HG02763 (cell line): ENCODE data around the gene LENG9.
"Not testable (repeated sequence)": the region's sequence is repeated elsewhere in the genome, so short reads cannot be mapped to it uniquely, and the experiment has no call there.

Experiments
- ATAC-seq: cut with Tn5 transposase; IDR thresholded peaks from one replicate; pipeline ENCODE4 v1.9.1; 2021; ENCODE audit warnings: mild to moderate bottlenecking, moderate library complexity; ENCODE audit not compliant: unreplicated experiment

The LENG9 gene

GRCh38 chr19:54460230-54461005 is 3.2 kb downstream of the LENG9 start:
- no peak for ATAC-seq

- no peak for ATAC-seq
Measured at GRCh38 chr19:54459282-54460229, 4.0 kb downstream of the LENG9 start.

DNA sequence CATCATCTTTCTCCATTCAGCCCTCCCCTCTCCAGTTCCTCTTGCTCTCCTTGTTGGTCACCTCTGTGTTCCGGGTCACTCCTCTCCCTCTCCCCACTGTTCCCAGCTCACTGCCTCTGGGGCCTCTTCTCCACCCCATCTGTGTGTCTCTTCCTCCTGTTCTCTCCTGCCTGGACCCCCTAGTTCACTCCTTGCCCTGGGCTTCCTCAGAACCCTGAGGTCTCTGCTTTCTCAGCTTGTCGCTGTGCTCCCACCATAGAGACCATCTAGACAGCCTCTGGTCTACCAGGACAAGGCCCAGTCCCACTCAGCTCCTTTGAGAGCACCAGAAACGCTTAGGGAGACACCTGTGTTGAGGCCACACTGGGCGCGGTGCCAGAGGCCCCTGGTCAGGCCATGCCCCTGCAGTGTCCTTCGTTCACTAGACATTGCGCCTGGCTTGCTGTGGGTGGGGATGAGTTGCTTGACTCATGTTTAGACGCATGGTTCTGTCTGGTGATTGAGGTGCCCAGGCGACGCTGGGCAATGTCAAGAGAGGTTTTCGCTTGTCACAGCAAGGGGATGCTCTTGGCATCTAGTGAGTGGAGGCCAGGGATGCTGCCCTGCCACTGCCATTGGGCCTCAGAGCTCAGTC is 4.8 kb downstream of the LENG9 start:
- ATAC-seq = no peak

DNA sequence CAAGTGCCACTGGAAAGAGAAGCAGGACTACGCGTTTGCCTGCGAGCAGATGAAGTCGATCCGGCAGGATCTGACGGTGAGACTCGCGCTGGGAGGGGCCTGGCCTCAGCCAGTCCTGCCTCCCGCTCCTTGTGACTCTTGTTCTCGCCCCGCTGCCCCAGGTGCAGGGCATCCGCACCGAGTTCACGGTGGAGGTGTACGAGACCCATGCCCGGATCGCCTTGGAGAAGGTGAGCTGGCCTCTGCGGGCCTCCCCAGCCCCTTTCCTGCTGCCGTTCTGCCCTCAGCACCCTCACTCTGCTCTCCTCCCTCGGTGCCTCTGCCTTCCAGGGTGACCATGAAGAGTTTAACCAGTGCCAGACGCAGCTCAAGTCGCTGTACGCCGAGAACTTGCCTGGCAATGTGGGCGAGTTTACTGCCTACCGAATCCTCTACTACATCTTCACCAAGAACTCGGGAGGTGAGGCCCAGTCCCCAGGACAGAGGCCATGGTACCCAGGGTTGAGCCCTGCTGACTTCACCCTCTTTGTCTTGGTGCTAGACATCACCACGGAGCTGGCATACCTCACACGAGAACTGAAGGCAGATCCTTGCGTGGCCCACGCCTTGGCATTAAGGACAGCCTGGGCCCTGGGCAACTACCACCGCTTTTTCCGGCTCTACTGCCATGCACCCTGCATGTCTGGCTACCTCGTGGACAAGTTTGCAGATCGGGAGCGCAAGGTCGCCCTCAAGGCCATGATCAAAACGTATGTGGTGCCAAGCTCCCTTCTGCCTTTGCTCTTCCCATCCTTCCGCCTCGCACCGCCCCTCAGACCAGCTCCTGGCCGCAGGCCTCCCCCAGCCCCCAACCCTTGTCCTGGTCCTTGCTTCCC is 5.6 kb downstream of the LENG9 start:
- no peak for ATAC-seq

- no peak for ATAC-seq
Measured at GRCh38 chr19:54456423-54457373, 6.9 kb downstream of the LENG9 start.

DNA sequence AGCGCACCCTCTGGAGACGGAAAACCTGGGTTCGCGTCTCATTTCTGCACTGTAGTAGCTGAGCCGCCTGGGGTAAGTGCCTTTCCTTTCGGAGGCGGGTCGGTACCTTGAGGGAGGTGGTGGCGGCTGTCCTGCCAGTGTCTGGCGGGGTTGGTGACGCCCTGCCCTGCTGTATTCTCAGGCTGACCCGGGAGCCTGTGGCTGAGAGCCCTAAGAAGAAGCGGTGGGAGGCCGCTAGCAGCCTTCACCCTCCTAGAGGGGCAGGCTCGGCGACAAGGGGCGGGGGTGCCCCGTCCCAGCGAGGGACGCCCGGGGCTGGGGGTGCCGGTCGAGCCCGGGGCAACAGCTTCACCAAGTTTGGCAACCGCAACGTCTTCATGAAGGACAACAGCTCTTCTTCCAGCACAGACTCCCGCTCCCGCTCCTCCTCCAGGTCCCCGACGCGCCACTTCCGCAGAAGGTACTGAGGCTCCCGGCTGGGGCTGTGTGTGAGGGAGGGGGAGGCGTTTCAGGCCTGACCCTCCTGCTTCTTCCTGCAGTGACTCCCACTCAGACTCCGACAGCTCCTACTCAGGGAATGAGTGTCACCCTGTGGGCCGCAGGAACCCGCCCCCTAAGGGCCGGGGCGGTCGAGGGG is 7.7 kb downstream of the LENG9 start:
- no peak for ATAC-seq

DNA sequence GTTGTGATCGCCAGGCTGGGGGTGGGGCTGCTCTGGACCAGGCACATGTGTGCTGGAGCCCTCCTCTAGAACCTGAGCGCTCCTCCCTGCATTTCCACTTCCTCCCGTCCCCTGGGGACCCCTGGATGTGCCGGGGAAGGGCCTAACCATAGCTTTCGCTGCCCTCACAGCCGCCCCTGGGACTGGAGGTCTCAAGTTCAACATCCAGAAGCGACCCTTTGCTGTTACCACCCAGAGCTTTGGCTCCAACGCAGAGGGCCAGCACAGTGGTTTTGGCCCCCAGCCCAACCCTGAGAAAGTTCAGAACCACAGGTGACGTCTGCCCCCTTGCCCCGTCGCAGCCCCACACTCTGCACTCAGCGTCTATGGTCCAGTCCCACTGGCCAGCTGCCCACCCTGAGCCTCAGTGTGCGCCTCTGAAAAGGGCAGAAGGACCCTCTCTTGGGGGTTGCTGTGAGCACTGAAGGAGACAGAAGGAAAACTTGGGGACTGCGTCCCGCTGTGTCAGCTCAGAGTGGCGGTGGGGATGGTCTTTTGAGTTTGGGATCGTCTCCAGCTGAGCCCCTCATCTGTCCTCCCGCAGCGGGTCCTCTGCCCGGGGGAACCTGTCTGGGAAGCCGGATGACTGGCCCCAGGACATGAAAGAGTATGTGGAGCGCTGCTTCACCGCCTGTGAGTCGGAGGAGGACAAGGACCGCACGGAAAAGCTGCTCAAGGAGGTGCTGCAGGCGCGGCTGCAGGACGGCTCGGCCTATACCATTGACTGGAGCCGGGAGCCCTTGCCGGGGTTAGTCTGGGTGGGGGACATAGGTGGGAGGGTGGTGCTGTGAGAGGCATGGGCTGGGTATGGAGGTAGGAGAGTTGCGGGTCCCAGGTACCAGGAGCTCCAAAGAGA is 8.6 kb downstream of the LENG9 start:
- ATAC-seq = no peak

GRCh38 chr19:54453921-54454780 is 9.4 kb downstream of the LENG9 start:
- ATAC-seq = no peak

DNA sequence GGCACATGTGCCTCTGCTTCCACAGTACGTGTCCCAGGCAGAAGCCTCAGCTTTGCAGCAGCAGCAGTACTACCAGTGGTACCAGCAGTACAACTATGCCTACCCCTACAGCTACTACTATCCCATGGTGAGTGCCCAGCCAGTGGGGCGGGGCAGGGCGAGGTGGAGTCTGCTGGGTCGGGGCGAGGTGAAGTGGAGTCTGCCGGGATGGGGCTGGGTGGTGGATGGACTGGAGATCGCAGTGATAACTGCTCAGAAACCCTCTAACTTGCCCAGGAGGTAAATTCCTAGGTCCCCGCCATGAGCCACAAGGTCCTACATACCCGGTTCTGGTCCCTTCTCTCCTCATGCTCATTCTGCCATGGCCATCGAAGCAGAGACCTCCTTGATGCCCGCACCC is 11.0 kb downstream of the LENG9 start:
- no peak for ATAC-seq

- ATAC-seq = no peak
Measured at GRCh38 chr19:54451997-54452396, 11.6 kb downstream of the LENG9 start.

DNA sequence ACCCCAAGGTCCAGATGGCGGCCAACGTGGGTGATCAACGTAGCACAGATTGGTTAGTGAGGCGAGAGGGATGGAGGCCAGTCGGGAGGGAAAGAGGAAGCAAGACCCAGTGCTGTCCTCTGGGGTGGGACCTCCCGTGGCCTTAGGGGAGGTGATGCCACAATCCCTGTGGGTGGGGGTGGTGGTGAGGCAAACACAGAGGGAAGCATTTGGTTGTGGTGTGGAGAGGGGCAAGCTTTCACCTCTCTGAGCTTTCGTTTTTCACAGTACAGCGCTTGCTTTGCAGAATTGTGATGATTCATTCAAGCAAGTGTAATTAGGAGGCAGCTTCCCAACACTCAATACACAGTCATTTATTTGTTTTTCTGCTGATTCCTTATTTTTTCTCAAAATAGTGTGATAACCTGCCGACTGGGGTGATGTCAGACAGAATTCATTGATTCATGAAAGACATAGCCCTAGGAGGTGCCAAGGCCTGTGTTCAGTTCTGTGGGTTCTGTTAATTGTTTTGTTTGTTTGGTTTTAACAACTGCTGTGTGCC is 12.2 kb downstream of the LENG9 start:
- no peak for ATAC-seq

DNA sequence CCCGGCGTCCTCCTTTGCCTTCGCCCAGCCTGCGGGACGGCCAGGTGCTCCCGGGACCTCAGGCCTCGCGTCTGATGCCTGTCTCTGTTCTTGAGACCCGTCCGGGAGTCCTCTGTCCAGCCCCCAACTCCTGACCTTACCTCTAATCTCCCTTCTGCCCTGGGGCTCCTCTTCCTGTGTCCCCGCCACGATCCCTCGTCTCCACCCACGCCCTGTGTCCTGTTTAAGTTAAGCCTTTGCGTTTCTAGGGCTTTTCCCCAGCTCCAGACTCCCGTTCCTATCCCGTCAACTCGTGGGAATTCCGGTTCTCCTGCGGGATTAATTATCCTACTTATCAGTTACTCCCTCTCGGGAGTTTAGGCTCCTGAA is 13.9 kb downstream of the LENG9 start:
- no peak for ATAC-seq

- peak; percentile 90 for ATAC-seq
Measured at GRCh38 chr19:54448774-54449700, 14.5 kb downstream of the LENG9 start, which contains the start of gene LENG8. Gene LENG8, plus strand, starts transcription at chr19:54449199. Its CDS starts 2,146 bp downstream, at chr19:54451345.

DNA sequence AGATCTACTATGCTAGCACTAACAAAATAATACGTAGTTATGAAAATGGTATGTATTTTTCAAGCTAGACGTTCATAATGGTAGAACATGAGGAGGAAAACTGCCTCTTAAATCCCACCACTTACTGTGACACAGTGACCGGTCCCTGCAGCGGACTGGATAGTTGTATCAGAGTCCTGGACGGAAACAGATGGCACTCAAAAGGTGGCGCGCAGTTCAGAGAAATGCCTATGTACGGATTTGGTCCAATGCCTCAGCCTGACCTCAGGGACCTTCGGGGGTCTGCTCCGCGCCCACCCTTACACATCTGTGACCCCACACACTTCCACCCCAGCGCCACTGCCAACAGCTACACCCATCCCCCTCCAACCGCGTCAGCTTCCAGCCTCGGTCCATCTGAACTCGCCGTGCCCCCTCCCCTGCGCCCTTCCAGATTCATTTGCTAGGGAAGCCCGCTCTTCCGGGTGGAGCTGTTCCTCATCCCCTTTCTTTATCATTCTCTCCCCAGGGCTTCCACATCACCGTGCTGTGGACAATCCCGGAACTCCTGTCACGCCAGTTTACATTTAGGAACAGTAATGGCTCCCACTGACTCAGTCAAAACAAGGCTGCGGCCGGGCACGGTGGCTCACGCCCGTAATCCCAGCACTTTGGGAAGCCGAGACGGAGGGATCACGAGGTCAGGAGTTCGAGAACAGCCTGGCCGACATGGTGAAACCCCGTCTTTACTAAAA is 15.4 kb downstream of the LENG9 start:
- no peak for ATAC-seq

DNA sequence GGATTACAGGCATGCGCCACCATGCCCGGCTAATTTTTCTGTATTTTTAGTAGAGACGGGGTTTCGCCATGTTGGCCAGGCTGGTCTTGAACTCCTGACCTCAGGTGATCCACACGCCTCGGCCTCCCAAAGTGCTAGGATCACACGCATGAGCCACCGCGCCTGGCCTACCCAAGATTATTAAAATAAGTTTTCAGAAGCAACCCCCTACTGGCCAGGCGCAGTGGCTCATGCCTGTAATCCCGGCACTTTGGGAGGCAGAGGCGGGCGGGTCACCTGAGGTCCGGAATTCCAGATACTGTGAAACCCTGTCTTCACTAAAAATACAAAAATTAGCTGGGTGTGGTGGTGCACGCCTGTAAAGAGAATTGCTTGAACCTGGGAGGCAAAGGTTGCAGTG is 17.2 kb downstream of the LENG9 start:
- ATAC-seq = not testable (repeated sequence)
